ENCODE results near the gene FBXO9.

Gene FBXO9

DNA sequence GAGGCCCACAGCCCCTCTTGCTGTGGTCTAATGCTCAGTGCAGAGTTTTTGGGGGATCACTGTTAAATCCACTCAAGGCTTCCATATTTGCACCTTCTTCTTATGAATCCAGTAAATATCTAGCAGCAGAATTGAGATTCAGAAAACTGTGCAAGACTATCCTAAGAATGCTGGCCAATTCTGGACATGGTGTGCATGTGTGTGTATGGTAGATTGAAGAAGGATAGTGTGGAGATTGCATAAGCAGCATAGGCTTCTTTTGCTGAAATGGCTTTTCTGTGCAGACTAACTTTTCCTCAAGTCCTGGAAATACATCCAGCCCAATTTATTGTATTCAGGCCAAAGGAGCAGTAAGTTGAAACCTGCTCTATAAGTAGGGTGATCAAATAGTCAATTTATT lies 39.7 kb downstream of the FBXO9 start:
- H3K27me3 ChIP-seq (ENCODE audit: control insufficient read depth, insufficient read depth, low read length): no peaks in the 10 kb centered on the region
- H3K4me3 ChIP-seq (ENCODE audit: low read length): no peak overlapping the region

DNA sequence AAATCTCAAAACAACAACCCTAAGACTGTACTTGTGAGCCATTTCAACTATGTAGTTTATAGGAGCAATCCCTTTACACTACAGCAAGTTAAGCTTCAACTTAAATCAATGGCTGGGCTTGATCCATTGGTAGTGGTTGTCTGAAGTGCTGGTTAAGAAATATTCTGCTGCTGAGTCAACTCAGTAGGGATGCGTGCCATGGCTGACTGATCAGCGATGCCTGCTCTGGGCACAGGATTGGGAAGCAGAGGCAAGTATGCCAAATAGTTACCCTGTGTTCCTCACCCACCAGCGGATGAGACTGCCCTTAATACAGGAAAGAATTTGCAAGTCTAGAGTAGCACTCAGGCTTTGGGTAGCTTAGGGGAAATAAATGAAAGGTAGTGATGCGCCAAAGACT lies 41.9 kb downstream of the FBXO9 start:
- Histone ChIP-seq H3K4me1 (ENCODE audit: control insufficient read depth, insufficient read depth, low read length) (no peaks in the 10 kb centered on the region), H3K4me3 (ENCODE audit: low read length) (no peak overlapping the region), H3K27me3 (ENCODE audit: control insufficient read depth, insufficient read depth, low read length) (no peaks in the 10 kb centered on the region), H3K9ac (ENCODE audit: low read length) (no peak overlapping the region), H3K27ac (ENCODE audit: low read depth, low read length) (no peak overlapping the region), H3K36me3 (ENCODE audit: control insufficient read depth, insufficient read depth, low read length) (no peaks in the 10 kb centered on the region)

More for the DNA sequence above, 39.7 kb downstream of the FBXO9 start:
- H3K36me3 ChIP-seq (ENCODE audit: control insufficient read depth, insufficient read depth, low read length): peaks cover 3% of the 10 kb centered on the region
- H3K4me1 ChIP-seq (ENCODE audit: control insufficient read depth, insufficient read depth, low read length): no peaks in the 10 kb centered on the region
- H3K9ac ChIP-seq (ENCODE audit: low read length): no peak overlapping the region
- H3K27ac ChIP-seq (ENCODE audit: low read depth, low read length): no peak overlapping the region

- H3K4me3 ChIP-seq (ENCODE audit: low read length): no peak overlapping the region
- H3K27me3 ChIP-seq (ENCODE audit: control insufficient read depth, insufficient read depth, low read length): no peaks in the 10 kb centered on the region
- H3K4me1 ChIP-seq (ENCODE audit: control insufficient read depth, insufficient read depth, low read length): peaks cover 11% of the 10 kb centered on the region
- no peak overlapping the region for H3K9ac ChIP-seq (ENCODE audit: low read length)
- no peak overlapping the region for H3K27ac ChIP-seq (ENCODE audit: low read depth, low read length)
- H3K36me3 ChIP-seq (ENCODE audit: control insufficient read depth, insufficient read depth, low read length): no peaks in the 10 kb centered on the region
These were observed 44.4 kb downstream of the FBXO9 start for GRCh38 chr6:53109612-53110011.

- no peaks in the 10 kb centered on the region for H3K36me3 ChIP-seq (ENCODE audit: control insufficient read depth, insufficient read depth, low read length)
- H3K4me3 ChIP-seq (ENCODE audit: low read length): no peak overlapping the region
- H3K9ac ChIP-seq (ENCODE audit: low read length): no peak overlapping the region
- no peak overlapping the region for H3K27ac ChIP-seq (ENCODE audit: low read depth, low read length)
- no peaks in the 10 kb centered on the region for H3K27me3 ChIP-seq (ENCODE audit: control insufficient read depth, insufficient read depth, low read length)
- H3K4me1 ChIP-seq (ENCODE audit: control insufficient read depth, insufficient read depth, low read length): peaks cover 11% of the 10 kb centered on the region
These were observed 46.7 kb downstream of the FBXO9 start for GRCh38 chr6:53111865-53112264.

- H3K4me3 ChIP-seq (ENCODE audit: low read length): no peak overlapping the region
- H3K9ac ChIP-seq (ENCODE audit: low read length): no peak overlapping the region
- peaks cover 11% of the 10 kb centered on the region for H3K4me1 ChIP-seq (ENCODE audit: control insufficient read depth, insufficient read depth, low read length)
- H3K27me3 ChIP-seq (ENCODE audit: control insufficient read depth, insufficient read depth, low read length): no peaks in the 10 kb centered on the region
- H3K36me3 ChIP-seq (ENCODE audit: control insufficient read depth, insufficient read depth, low read length): no peaks in the 10 kb centered on the region
- no peak overlapping the region for H3K27ac ChIP-seq (ENCODE audit: low read depth, low read length)
These were observed 47.2 kb downstream of the FBXO9 start for GRCh38 chr6:53112404-53112803.

DNA sequence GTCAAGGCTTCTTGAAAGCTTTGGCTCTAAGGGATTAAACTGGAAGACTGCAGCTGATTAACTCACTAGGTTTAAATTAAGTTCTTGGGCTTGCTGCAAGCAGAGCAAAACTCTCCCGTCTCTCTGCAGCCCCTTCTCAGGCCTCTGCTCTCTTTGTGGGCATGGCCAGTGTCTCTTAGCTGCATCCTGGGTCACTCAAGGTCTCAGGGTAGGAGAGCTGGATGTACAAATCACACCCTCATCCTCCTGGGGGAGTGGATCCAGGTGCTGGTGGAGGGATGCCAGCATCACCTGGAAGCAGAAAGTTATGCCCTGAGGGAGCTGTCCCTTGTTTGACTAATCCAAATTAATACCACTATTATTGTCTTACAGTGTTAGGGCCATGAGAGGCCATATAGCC lies 47.7 kb downstream of the FBXO9 start:
- no peaks in the 10 kb centered on the region for H3K27me3 ChIP-seq (ENCODE audit: control insufficient read depth, insufficient read depth, low read length)
- H3K4me3 ChIP-seq (ENCODE audit: low read length): no peak overlapping the region
- H3K36me3 ChIP-seq (ENCODE audit: control insufficient read depth, insufficient read depth, low read length): no peaks in the 10 kb centered on the region
- H3K27ac ChIP-seq (ENCODE audit: low read depth, low read length): no peak overlapping the region
- peaks cover 11% of the 10 kb centered on the region for H3K4me1 ChIP-seq (ENCODE audit: control insufficient read depth, insufficient read depth, low read length)
- H3K9ac ChIP-seq (ENCODE audit: low read length): no peak overlapping the region

- H3K9ac ChIP-seq (ENCODE audit: low read length): no peak overlapping the region
- H3K27me3 ChIP-seq (ENCODE audit: control insufficient read depth, insufficient read depth, low read length): no peaks in the 10 kb centered on the region
- H3K4me1 ChIP-seq (ENCODE audit: control insufficient read depth, insufficient read depth, low read length): peaks cover 13% of the 10 kb centered on the region
- H3K4me3 ChIP-seq (ENCODE audit: low read length): no peak overlapping the region
- H3K36me3 ChIP-seq (ENCODE audit: control insufficient read depth, insufficient read depth, low read length): no peaks in the 10 kb centered on the region
- H3K27ac ChIP-seq (ENCODE audit: low read depth, low read length): peak overlapping the region; percentile 35
These were observed 48.5 kb downstream of the FBXO9 start for GRCh38 chr6:53113742-53114141.

DNA sequence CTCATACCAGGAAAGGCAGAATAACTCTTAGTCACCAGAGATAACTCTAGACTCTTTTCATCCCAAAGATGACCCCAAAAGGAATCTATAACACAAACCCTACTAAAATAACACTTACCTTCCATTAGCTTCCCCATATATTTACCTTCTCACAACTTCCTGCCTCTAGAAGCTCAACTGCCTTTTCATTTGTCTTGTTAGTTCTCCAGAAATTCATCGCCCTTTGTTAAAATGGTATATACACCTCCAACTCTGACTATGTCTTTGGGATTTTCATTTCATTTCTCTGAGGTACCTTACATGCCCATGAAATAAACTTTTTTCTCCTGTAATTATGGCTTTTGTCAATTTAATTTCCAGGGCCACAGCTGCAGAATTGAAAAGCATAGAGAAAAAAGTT lies 49.9 kb downstream of the FBXO9 start:
- no peak overlapping the region for H3K4me3 ChIP-seq (ENCODE audit: low read length)

GRCh38 chr6:53115741-53116140 lies 50.5 kb downstream of the FBXO9 start:
- Histone ChIP-seq H3K27ac (ENCODE audit: low read depth, low read length) (no peak overlapping the region), H3K36me3 (ENCODE audit: control insufficient read depth, insufficient read depth, low read length) (no peaks in the 10 kb centered on the region), H3K9ac (ENCODE audit: low read length) (no peak overlapping the region), H3K4me1 (ENCODE audit: control insufficient read depth, insufficient read depth, low read length) (peaks cover 22% of the 10 kb centered on the region), H3K4me3 (ENCODE audit: low read length) (no peak overlapping the region), H3K27me3 (ENCODE audit: control insufficient read depth, insufficient read depth, low read length) (no peaks in the 10 kb centered on the region)

More for the DNA sequence above, 49.9 kb downstream of the FBXO9 start:
- Histone ChIP-seq H3K27ac (ENCODE audit: low read depth, low read length) (no peak overlapping the region), H3K9ac (ENCODE audit: low read length) (no peak overlapping the region), H3K27me3 (ENCODE audit: control insufficient read depth, insufficient read depth, low read length) (no peaks in the 10 kb centered on the region), H3K4me1 (ENCODE audit: control insufficient read depth, insufficient read depth, low read length) (peaks cover 22% of the 10 kb centered on the region), H3K36me3 (ENCODE audit: control insufficient read depth, insufficient read depth, low read length) (no peaks in the 10 kb centered on the region)

- H3K27me3 ChIP-seq (ENCODE audit: control insufficient read depth, insufficient read depth, low read length): no peaks in the 10 kb centered on the region
- H3K9ac ChIP-seq (ENCODE audit: low read length): no peak overlapping the region
- H3K4me3 ChIP-seq (ENCODE audit: low read length): no peak overlapping the region
- peak overlapping the region; percentile 60 for H3K27ac ChIP-seq (ENCODE audit: low read depth, low read length)
- peaks cover 12% of the 10 kb centered on the region for H3K4me1 ChIP-seq (ENCODE audit: control insufficient read depth, insufficient read depth, low read length)
- no peaks in the 10 kb centered on the region for H3K36me3 ChIP-seq (ENCODE audit: control insufficient read depth, insufficient read depth, low read length)
These were observed 54.1 kb downstream of the FBXO9 start for GRCh38 chr6:53119349-53119748.

DNA sequence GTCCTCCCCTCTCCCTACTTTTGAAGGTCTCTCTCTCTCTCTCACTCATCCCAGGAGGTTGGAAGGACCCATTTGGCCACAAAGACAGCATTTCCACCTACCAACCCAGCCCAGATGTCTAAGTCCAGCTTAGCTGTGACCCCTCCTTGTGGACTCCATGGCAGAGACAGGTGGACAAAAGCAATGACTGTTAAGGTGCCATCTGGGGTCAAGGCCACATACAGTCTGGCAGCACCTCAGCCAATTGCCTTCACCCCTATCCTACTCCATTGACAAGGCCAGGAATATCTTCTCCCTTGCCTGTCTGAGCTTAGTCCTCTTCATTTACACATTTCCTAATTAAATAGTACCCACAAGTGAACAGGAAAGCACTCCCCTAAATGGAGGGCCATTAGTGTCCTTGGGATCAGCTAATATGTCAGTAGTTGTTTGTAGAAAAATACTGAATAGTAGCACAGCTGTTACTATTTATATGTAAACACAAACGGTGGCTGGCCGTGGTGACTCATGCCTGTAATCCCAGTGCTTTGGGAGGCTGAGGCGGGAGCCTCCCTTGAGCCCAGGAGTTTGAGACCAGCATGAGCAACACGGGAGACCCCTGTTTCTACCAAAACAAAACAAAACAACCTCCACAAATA lies 54.7 kb downstream of the FBXO9 start:
- no peaks in the 10 kb centered on the region for H3K36me3 ChIP-seq (ENCODE audit: control insufficient read depth, insufficient read depth, low read length)
- no peak overlapping the region for H3K9ac ChIP-seq (ENCODE audit: low read length)
- no peaks in the 10 kb centered on the region for H3K27me3 ChIP-seq (ENCODE audit: control insufficient read depth, insufficient read depth, low read length)
- H3K4me3 ChIP-seq (ENCODE audit: low read length): no peak overlapping the region
- H3K4me1 ChIP-seq (ENCODE audit: control insufficient read depth, insufficient read depth, low read length): peaks cover 12% of the 10 kb centered on the region
- peak overlapping the region; percentile 60 for H3K27ac ChIP-seq (ENCODE audit: low read depth, low read length)

GRCh38 chr6:53124131-53124800 lies 59.1 kb downstream of the FBXO9 start:
- no peak overlapping the region for H3K4me3 ChIP-seq (ENCODE audit: low read length)
- no peaks in the 10 kb centered on the region for H3K27me3 ChIP-seq (ENCODE audit: control insufficient read depth, insufficient read depth, low read length)
- no peak overlapping the region for H3K27ac ChIP-seq (ENCODE audit: low read depth, low read length)
- H3K36me3 ChIP-seq (ENCODE audit: control insufficient read depth, insufficient read depth, low read length): no peaks in the 10 kb centered on the region
- H3K4me1 ChIP-seq (ENCODE audit: control insufficient read depth, insufficient read depth, low read length): peaks cover 9% of the 10 kb centered on the region
- H3K9ac ChIP-seq (ENCODE audit: low read length): no peak overlapping the region

DNA sequence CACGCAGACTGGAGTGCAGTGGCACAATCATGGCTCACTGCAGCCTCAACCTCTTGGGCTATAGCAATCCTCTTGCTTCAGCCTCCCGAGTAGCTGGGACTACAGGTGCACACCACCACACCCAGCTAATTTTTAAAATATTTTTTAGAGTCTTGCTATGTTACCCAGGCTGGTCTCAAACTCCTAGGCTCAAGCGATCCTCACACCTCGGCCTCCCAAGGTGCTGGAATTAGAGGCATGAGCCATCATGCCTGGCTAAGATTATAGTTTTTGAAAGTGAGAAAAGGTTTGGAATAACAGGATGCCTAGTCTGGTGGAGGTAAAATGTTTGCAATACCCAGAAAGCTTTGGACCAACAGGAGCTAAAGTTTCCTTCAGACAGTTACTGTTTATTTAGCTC lies 60.1 kb downstream of the FBXO9 start:
- Histone ChIP-seq H3K36me3 (ENCODE audit: control insufficient read depth, insufficient read depth, low read length) (no peaks in the 10 kb centered on the region), H3K9ac (ENCODE audit: low read length) (no peak overlapping the region), H3K27ac (ENCODE audit: low read depth, low read length) (no peak overlapping the region), H3K4me3 (ENCODE audit: low read length) (no peak overlapping the region), H3K4me1 (ENCODE audit: control insufficient read depth, insufficient read depth, low read length) (no peaks in the 10 kb centered on the region), H3K27me3 (ENCODE audit: control insufficient read depth, insufficient read depth, low read length) (no peaks in the 10 kb centered on the region)
